ENCODE measurements around the gene PLEK2. TPM values are rescaled to one million over a fixed set of nuclear protein-coding genes. Genes with fewer than 3 reads are reported as not detected.
A peak's percentile ranks its signal among the peaks of the same experiment; 100 is the strongest.

PLEK2 gene
- total and polyA plus RNA-seq, 2 of the 13 experiments (the other 11 are each of a cell fraction or from before 2014, with no cell fraction given): 0.26 to 1.5 TPM

GRCh38 chr14:67359775-67360469, 52.0 kb downstream of the PLEK2 start, which contains the start of the genes ATP6V1D and EIF2S1 (continued):
- TF ChIP-seq, protein P1, sequence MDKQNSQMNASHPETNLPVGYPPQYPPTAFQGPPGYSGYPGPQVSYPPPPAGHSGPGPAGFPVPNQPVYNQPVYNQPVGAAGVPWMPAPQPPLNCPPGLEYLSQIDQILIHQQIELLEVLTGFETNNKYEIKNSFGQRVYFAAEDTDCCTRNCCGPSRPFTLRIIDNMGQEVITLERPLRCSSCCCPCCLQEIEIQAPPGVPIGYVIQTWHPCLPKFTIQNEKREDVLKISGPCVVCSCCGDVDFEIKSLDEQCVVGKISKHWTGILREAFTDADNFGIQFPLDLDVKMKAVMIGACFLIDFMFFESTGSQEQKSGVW (CRISPR knock-in tag; IDR thresholded peaks at IDR 0.05; ENCODE audit: borderline replicate concordance): no peak
- TF ChIP-seq CREBL2 (CRISPR knock-in tag; IDR thresholded peaks at IDR 0.05; ENCODE audit: borderline replicate concordance) (no peak), GLMP (CRISPR knock-in tag; IDR thresholded peaks at IDR 0.05; ENCODE audit: borderline replicate concordance) (no peak), MXD1 (CRISPR knock-in tag; IDR thresholded peaks at IDR 0.05) (no peak; the same call in 1 of the 2 replicates), ZNF660 (CRISPR knock-in tag; IDR thresholded peaks at IDR 0.05; ENCODE audit: borderline replicate concordance, low read depth) (no peak), ZNF317 (CRISPR knock-in tag; IDR thresholded peaks at IDR 0.05) (peak; percentile 48; the same call in 1 of the 2 replicates), HNRNPUL1 (IDR thresholded peaks at IDR 0.05; ENCODE audit: low read depth, low read length) (no peak), CEBPZ (IDR thresholded peaks at IDR 0.05; ENCODE audit: low read length) (no peak), SP4 (CRISPR knock-in tag; IDR thresholded peaks at IDR 0.05) (peak; percentile 61), THAP11 (CRISPR knock-in tag; IDR thresholded peaks at IDR 0.05) (peak; percentile 95), ZSCAN31 (CRISPR knock-in tag; IDR thresholded peaks at IDR 0.05; ENCODE audit: low read depth) (no peak; the same call in 1 of the 2 replicates), NR2F6 (IDR thresholded peaks at IDR 0.05) (peak; percentile 75; the same call in 1 of the 2 replicates), NR2F6 (CRISPR knock-in tag; IDR thresholded peaks at IDR 0.05) (peak; percentile 79; the same call in 1 of the 2 replicates), ZNF225 (CRISPR knock-in tag; IDR thresholded peaks at IDR 0.05) (no peak; the same call in 1 of the 2 replicates), ATF3 (CRISPR knock-in tag; IDR thresholded peaks at IDR 0.05) (0 out of 2 replicates have a peak, but pooled peaks have one; percentile 16), HNRNPLL (IDR thresholded peaks at IDR 0.05; ENCODE audit: low read depth, low read length, poor library complexity, severe bottlenecking) (peak; percentile 67), CCAR2 (optimal IDR thresholded peaks at IDR 0.05; ENCODE audit: low read depth, low read length) (no peak), BRCA1 (CRISPR knock-in tag; IDR thresholded peaks at IDR 0.05) (no peak), ZNF160 (CRISPR knock-in tag; IDR thresholded peaks at IDR 0.05) (no peak), GATAD2A (CRISPR knock-in tag; IDR thresholded peaks at IDR 0.05) (peak; percentile 24; the same call in 1 of the 2 replicates), SMC3 (IDR thresholded peaks at IDR 0.05; ENCODE audit: low read length) (no peak), ZNF3 (CRISPR knock-in tag; IDR thresholded peaks at IDR 0.05) (no peak)
- TF ChIP-seq, protein P2, sequence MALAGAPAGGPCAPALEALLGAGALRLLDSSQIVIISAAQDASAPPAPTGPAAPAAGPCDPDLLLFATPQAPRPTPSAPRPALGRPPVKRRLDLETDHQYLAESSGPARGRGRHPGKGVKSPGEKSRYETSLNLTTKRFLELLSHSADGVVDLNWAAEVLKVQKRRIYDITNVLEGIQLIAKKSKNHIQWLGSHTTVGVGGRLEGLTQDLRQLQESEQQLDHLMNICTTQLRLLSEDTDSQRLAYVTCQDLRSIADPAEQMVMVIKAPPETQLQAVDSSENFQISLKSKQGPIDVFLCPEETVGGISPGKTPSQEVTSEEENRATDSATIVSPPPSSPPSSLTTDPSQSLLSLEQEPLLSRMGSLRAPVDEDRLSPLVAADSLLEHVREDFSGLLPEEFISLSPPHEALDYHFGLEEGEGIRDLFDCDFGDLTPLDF (CRISPR knock-in tag; IDR thresholded peaks at IDR 0.05): peak; percentile 65; the same call in 1 of the 2 replicates
